ENCODE measurements around the gene FHIT.

GRCh38 chr3:59796456-59796855 is 1454.8 kb downstream of the FHIT start:
- TF ChIP-seq CTCF (IDR thresholded peaks at IDR 0.05) (no peak), EZH2 (IDR thresholded peaks at IDR 0.05) (no peak)

Measured in neural progenitor cell (in vitro differentiated cells).